Peyer's patch (tissue), 4 donors: ENCODE measurements around the gene APOA5.

Source experiments
- CTCF ChIP-seq, 6 experiments: fragments of 450-650 bp in 4 of 6; fragments of 200-600 bp in 2 of 6; sonication (generic) in 1 of 6; IDR thresholded peaks; one replicate each; pipeline ENCODE4 v1.5.1; 2017 to 2019; ENCODE audit warnings: antibody characterized with exemption in 6 of 6, mild to moderate bottlenecking in 3 of 6, moderate library complexity in 1 of 6
- POLR2A ChIP-seq, 2 donors: fragments of 450-650 bp; IDR thresholded peaks; one replicate each; pipeline ENCODE4 v1.5.1; 2017; ENCODE audit warnings: antibody characterized with exemption in 2 of 2, mild to moderate bottlenecking in 2 of 2, moderate library complexity in 2 of 2

DNA sequence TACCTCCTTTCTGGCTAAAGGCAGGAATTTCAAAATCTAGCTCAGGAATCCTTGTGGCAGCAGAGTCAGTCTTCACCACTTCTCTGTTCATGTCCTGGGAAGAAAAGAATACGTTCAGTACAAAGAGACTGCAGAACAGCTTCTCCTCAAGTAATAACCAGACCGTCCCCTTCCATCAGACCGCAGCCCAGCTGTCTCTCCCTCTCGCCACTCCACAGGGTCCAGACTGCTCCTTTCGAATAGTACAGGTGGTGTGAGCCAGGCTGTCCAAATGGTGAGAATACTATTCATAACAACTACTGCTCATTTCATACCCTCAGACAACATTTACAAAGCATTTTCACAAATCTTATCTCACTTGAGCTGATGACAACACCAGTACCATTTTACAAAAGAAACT, 4.7 kb downstream of the APOA5 start:
- TF ChIP-seq CTCF (IDR thresholded peaks at IDR 0.05) (no peak), POLR2A (IDR thresholded peaks at IDR 0.05) (no peak)
